NCI-H2196 treated with DMSO at 0.1 percent for 48 hours (cell line): ENCODE data around the gene MTPN.

Source experiments
- DNase-seq: peaks from one replicate; lab custom pipeline; 2025; ENCODE audit not compliant: unreplicated experiment; lab: John Stamatoyannopoulos, UW

Gene MTPN

GRCh38 chr7:135958173-135958572 lies 19.0 kb downstream of the MTPN start:
- DNase-seq: no peak

GRCh38 chr7:135957627-135958026 lies 19.5 kb downstream of the MTPN start:
- DNase-seq: no peak

GRCh38 chr7:135956393-135956792 lies 20.8 kb downstream of the MTPN start:
- DNase-seq: no peak

GRCh38 chr7:135950972-135951371 lies 26.2 kb downstream of the MTPN start:
- DNase-seq: no peak

DNA sequence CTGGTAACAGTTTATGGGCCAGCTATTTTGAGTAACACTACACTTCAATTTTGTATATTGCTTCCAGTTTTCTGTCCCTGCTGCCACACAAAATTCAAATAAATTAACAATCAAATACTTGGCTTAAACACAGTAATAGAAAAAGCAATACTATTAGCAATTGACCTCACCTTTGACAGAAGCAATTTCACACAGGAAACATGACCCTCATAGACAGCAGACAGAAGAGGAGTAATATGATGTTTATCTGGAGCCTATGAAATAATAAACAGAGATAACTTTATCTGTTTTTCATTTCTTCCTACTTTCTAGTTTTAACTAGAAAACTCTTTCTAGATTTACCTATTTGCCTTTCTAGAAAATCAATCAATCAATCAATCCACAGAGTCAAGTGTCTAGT lies 26.7 kb downstream of the MTPN start:
- DNase-seq: no peak

- no peak for DNase-seq
Observed at GRCh38 chr7:135946289-135947055, 30.7 kb downstream of the MTPN start.

GRCh38 chr7:135944753-135945152 lies 32.4 kb downstream of the MTPN start:
- DNase-seq: no peak

DNA sequence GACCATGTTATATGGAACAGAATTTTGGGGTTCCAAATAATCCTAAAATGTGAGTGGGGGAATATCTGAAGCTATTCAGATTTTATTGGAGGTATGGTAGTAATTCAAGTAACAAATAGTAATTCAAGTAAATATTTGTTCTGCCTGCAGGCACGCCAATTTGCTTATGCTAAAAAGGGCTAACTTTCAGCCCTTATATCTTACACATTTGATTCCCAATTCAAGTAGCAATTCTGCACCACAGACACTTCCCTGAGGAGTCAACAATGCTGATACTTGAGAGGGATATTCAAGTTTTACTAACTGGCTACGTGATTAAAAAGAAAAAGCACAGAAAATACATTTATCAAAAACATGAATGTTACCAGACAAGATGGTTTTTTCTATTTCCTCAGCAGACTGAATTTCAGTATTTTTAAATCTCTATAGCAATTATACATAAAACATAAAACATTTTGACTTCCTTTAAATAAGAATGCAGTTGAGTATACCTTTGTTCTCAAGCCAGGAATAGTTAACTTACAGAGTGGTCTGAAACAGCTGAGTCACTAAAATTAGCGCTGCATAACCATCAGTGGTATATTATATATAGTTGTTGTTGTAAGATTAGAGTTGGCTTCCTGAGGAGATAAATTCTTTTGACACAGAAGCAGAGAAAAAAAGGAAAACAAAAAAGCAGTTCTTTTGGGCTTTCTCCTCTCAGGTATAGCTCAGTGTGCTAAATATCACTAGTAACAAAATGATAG lies 33.9 kb downstream of the MTPN start:
- DNase-seq: no peak

- no peak for DNase-seq
Observed at GRCh38 chr7:135942614-135943013, 34.5 kb downstream of the MTPN start.

GRCh38 chr7:135940077-135941075 lies 36.8 kb downstream of the MTPN start:
- DNase-seq: no peak

GRCh38 chr7:135939261-135939812 lies 37.8 kb downstream of the MTPN start:
- no peak for DNase-seq

- no peak for DNase-seq
Observed at GRCh38 chr7:135938563-135938962, 38.6 kb downstream of the MTPN start.

- DNase-seq: no peak
Observed at GRCh38 chr7:135938086-135938485, 39.1 kb downstream of the MTPN start.

DNA sequence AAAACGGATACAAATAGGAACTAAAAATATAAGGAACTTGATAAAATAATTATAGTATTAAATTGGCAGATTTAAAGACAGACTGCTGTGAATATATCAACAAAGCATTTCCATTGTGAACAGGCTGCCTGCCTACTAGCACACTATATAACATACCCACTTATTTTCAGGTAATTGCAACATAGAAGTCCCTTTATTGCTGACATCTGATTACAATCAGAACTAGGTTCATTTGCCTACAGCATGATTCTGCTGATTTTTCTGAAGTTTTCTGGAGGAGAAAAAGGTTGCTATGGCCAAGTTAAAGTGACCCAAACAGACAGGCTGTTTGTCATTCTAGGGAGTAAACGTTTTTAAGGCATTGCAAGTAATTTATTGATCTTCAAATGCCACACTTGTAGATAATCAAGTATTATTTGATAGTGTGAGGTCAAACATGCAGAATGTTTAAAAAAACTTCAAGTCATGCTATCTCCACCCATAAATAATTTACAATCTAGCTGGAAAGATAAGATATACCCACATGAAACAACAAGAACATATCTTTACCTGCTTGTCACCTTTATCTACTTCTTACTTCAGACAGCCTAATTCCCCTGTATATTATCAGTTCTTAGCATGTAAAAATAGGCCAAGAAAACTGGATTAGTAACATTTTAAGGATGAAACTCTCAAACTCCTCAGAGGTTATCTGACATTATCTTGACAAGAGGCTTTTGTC lies 40.5 kb downstream of the MTPN start:
- DNase-seq: no peak

DNA sequence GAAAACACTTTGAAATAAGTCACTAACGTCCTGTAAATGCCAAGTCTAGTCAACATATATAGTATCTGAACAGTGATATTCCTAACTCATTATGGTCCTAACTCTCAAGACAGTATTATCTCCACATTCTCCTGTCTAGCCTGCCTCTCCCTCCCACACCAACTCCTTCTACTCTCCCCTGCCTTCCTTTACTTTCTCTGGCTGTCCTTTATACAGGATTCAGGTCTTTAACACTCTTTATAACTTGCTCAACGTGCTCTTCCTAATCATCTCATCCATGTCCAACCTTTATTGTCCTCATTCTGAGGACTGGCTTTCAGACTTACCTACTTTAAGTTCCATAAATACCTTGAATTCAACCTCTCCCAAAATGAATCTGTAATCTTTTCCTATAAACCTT lies 42.5 kb downstream of the MTPN start:
- DNase-seq: no peak

DNA sequence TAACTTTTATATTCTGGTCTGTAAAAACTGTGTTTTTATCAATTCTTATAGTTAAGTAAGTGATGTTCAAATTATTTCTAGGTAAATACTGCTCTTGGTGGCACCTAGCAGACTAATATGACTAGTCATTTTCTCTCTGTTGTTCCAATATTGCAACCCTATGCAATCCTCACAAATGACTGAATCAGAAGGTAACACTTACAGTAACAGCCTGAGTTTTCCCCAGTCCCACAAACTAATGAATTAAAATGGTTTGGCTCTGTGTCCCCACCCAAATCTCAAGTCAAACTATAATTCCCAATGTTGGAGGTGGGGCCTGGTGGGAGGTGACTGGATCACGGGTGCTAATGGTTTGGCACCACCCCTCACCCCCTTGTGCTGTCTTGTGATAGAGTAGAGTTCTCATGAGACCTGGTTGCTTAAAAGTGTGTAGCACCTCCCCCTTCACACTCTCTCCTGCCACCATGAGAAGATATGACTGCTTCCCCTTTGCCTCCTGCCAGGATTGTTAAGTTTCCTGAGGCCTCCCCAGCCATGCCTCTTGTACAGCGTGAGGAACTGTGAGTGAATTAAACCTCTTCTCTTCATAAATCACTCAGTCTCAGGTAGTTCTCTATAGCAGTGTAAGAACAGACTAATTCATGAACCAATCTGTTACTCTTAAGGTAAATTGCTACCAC lies 43.5 kb downstream of the MTPN start:
- no peak for DNase-seq

- no peak for DNase-seq
Observed at GRCh38 chr7:135932131-135932530, 45.0 kb downstream of the MTPN start.

DNA sequence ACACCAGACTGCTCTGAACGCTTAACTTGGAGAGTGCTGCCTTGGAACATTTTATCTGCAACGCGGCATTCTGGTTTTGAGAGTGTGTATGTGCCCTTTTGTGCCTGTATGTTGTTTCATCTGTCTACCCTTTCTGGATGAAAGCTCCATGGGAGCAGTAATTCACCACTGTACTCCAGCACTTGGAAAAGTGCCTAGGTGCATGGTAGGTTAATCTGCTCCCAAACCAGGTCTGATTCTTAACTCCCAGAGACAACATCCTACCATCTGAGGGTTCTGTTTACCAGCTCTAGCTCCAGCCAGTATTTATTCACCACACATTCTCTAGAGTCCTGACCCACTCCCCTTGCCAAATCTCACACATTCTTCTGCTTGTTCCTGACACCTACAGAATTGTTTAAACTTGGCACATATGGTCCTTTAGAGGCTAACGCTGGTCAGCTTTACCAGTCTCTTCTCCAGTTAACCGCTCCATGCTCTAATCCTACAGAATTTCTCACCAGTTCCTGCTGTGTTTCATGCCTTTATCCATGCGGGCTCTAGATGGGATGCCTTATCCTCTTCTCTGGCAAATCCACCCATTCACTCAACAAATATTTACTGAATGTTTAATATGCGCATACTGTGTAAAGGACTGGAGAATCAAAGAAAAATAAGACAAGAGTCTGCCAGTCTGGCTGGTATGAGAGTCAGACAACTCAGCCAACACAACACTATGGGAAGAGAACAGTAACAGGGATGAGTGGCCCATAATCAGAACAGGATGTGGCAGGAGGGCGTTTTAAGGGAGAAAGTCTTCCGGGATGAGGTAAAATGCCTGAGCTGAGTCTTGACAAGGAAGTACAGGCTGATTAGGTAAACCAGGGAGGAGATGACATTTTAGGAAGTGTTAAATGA lies 46.3 kb downstream of the MTPN start:
- DNase-seq: no peak

GRCh38 chr7:135929722-135930141 lies 47.4 kb downstream of the MTPN start:
- DNase-seq: no peak
